ENCODE results near the gene EPHB6. TPM values are rescaled to one million over a fixed set of nuclear protein-coding genes. Genes with fewer than 3 reads are reported as not detected.

EPHB6 gene
- total RNA-seq, 2 donors from 2014 or later: 37.1 to 84.0 TPM

DNA sequence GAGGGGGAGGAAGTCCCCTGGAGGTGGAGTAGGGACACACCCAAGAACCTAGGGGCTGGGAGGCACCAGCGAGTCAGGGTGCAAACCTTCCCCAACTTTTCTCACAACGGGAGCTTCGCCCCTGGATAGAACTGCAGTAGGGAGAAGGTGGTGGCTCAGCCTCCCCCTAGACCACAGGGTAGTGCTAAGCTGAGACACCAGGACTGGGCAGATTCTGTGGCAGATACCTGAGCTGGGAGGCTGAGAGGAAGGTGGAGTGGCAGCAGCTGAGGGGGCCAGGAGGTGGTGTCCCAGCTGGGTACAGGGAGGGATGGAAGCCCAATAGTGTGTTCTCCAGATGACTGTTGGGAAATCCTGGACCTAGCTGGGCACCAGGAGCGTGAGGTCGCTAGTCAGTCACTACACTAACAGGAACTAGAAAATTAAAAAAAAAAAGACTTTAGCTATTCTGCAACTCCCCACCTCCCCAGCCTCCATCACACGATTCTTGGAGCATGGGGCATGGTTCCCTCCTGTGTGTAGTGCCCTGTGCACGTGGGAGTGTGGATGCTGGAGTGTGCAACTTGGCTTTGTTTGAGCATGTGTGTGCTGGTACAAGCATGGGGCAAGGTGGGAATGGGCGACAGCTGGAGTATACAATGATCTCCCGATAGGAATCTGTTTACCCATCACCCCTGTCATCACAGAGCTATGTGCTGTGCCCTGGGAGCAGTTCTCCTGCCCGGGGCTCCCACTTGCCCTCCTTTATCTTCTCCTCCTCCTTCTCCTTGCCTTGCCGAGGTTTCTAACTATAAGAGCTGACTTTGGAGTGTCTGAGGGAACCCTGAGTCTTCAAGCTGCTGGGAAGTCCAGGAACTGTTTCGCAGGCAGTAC lies 39.5 kb downstream of the EPHB6 start:
- TF ChIP-seq, protein P1, sequence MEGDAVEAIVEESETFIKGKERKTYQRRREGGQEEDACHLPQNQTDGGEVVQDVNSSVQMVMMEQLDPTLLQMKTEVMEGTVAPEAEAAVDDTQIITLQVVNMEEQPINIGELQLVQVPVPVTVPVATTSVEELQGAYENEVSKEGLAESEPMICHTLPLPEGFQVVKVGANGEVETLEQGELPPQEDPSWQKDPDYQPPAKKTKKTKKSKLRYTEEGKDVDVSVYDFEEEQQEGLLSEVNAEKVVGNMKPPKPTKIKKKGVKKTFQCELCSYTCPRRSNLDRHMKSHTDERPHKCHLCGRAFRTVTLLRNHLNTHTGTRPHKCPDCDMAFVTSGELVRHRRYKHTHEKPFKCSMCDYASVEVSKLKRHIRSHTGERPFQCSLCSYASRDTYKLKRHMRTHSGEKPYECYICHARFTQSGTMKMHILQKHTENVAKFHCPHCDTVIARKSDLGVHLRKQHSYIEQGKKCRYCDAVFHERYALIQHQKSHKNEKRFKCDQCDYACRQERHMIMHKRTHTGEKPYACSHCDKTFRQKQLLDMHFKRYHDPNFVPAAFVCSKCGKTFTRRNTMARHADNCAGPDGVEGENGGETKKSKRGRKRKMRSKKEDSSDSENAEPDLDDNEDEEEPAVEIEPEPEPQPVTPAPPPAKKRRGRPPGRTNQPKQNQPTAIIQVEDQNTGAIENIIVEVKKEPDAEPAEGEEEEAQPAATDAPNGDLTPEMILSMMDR (IDR thresholded peaks at IDR 0.05): no peak
- DNase-seq: no peak
- 67 to 71% methylated on average over 10 to 12 of the region's 12 CpGs for WGBS, 2 donors
- H3K4me1 ChIP-seq: peaks cover 14% of the 10 kb centered on the region
- intact Hi-C loops (cut with DNase I): no loop called here
- no peak overlapping the region for H3K27ac ChIP-seq
- ATAC-seq: no peak
- H3K4me3 ChIP-seq: no peak overlapping the region
- no peaks in the 10 kb centered on the region for H3K36me3 ChIP-seq (replicated peaks in 1 of 2; ENCODE audit: insufficient read depth in 1 of 2, low read depth in 2 of 2)
- no peaks in the 10 kb centered on the region for H3K27me3 ChIP-seq
- no peaks in the 10 kb centered on the region for H3K9me3 ChIP-seq

DNA sequence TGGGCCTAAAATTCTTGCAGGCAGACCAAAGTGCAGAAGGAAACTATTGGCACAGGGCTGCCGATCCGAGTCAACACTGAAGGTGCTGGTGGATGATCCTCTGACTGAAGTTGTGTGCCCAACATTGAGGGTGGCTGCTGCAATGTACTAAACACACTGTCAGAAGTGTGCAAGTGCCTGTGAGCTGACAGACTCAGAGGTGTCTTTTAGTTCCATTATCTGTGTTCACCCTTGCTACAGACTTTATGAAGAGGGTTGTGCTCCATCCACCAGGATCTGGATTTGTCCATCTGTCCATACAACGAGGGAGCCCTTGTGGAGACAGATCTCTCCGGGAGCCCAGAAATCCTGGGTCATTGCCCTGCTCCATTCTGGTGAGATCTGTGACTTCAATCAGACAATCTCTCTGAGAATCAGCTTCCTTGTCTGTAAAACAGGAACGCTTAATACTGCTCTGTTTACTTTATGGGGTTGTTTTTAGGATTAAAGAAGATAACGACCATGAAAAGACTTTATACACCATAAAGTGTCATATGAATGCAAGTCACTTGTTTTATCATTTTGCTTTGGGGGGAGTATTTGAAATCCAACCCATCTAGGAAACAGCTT lies 40.2 kb downstream of the EPHB6 start:
- peaks cover 21% of the 10 kb centered on the region for H3K4me1 ChIP-seq
- intact Hi-C loops (cut with DNase I): no loop called here
- H3K27me3 ChIP-seq: no peaks in the 10 kb centered on the region
- ATAC-seq (no peak), DNase-seq (no peak)
- no peak overlapping the region for H3K27ac ChIP-seq
- H3K9me3 ChIP-seq: no peaks in the 10 kb centered on the region
- TF ChIP-seq, protein P1 (IDR thresholded peaks at IDR 0.05): no peak
- no peak for TF ChIP-seq POLR2A (IDR thresholded peaks at IDR 0.05)
- WGBS, 2 donors: 56 to 65% methylated on average over 6 of the region's 6 CpGs
- no peaks in the 10 kb centered on the region for H3K36me3 ChIP-seq (replicated peaks in 1 of 2; ENCODE audit: insufficient read depth in 1 of 2, low read depth in 2 of 2)
- no peak overlapping the region for H3K4me3 ChIP-seq

DNA sequence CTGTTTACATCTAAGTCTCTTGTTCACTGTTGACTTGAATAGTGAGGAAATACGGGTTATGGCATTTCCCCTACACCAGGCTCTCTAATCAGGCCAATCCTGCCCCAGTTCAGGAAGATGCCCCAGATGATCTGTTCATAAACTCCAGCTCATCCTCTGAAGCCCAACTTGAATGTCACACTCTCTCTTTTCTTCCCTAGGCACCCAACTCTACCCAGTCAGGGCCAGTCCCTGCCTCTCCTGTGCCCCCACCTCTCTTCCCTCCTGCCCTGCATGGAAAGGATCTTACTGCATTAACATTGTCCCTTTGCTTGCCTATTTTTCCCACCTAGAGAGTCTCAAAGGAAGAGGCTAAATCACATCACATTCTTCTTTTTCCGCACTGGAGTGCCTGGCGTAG lies 41.3 kb downstream of the EPHB6 start:
- peaks cover 26% of the 10 kb centered on the region for H3K4me1 ChIP-seq
- no peaks in the 10 kb centered on the region for H3K27me3 ChIP-seq
- H3K9me3 ChIP-seq: no peaks in the 10 kb centered on the region
- TF ChIP-seq, protein P1 (IDR thresholded peaks at IDR 0.05): no peak
- TF ChIP-seq POLR2A (IDR thresholded peaks at IDR 0.05): no peak
- intact Hi-C loops (cut with DNase I): no loop called here
- DNase-seq (no peak), ATAC-seq (no peak)
- H3K27ac ChIP-seq: no peak overlapping the region
- H3K4me3 ChIP-seq: no peak overlapping the region
- no peaks in the 10 kb centered on the region for H3K36me3 ChIP-seq (replicated peaks in 1 of 2; ENCODE audit: insufficient read depth in 1 of 2, low read depth in 2 of 2)
- 84 to 94% methylated on average over 3 of the region's 3 CpGs for WGBS, 2 donors

DNA sequence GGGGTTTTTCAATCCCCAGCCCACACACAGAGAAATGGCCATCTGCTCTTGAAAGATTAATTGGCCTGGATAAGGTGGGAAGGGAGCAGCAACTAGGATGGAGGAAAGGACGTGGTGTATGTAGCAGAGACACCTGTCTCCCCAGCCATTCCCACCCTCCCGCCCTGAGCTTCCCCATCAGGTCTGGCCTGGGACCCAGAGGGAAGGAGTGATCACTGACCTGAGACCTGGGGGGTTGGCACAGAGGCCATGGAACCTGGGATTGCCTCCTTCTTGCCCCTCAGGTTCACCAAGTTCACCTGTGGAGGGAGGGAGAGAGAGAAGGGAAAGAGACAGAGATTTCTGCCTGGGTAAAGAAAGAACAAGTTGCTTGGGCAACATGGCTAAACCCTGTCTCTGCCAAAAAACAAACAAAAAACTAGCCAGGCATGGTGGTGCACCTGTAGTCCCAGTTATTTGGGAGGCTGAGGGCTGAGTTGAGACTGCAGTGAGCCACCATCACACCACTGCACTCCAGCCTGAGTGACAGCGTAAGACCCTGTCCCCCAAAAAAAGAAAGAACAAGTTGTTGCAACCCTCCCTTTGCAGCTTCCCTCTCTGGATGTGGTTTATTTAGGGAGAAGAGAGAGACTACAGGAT lies 42.0 kb downstream of the EPHB6 start:
- H3K4me1 ChIP-seq: peaks cover 26% of the 10 kb centered on the region
- no peaks in the 10 kb centered on the region for H3K9me3 ChIP-seq
- no peak for DNase-seq
- TF ChIP-seq, protein P1 (IDR thresholded peaks at IDR 0.05): no peak
- no peak for TF ChIP-seq POLR2A (IDR thresholded peaks at IDR 0.05)
- 71 to 84% methylated on average over 3 of the region's 3 CpGs for WGBS, 2 donors
- no peak overlapping the region for H3K27ac ChIP-seq
- no peak for ATAC-seq
- no peaks in the 10 kb centered on the region for H3K27me3 ChIP-seq
- intact Hi-C loops (cut with DNase I): no loop called here
- no peak overlapping the region for H3K4me3 ChIP-seq
- no peaks in the 10 kb centered on the region for H3K36me3 ChIP-seq (replicated peaks in 1 of 2; ENCODE audit: insufficient read depth in 1 of 2, low read depth in 2 of 2)
